Ishikawa (cell line): Measurements from ENCODE around the gene HAUS6.

Source experiments
- CEBPB ChIP-seq: IDR thresholded peaks from 2 replicates; pipeline ENCODE4 v1.6.1; 2012
- EGR1 ChIP-seq: IDR thresholded peaks from 2 replicates; pipeline ENCODE4 v1.6.1; 2012
- EP300 ChIP-seq: IDR thresholded peaks from 2 replicates; pipeline ENCODE4 v1.6.1; 2012; ENCODE audit warnings: borderline replicate concordance
- FOXM1 ChIP-seq: IDR thresholded peaks from 2 replicates; pipeline ENCODE4 v1.6.1; 2012; ENCODE audit warnings: low read depth, borderline replicate concordance
- NFIC ChIP-seq: IDR thresholded peaks from 2 replicates; pipeline ENCODE4 v1.6.1; 2012
- RAD21 ChIP-seq: IDR thresholded peaks from 2 replicates; pipeline ENCODE4 v1.6.1; 2012; ENCODE audit warnings: low read depth
- TAF1 ChIP-seq: IDR thresholded peaks from 2 replicates; pipeline ENCODE4 v1.6.1; 2012; ENCODE audit warnings: low read depth, mild to moderate bottlenecking
- TCF12 ChIP-seq: IDR thresholded peaks from 2 replicates; pipeline ENCODE4 v1.6.1; 2012; ENCODE audit warnings: low read depth
- TEAD4 ChIP-seq: IDR thresholded peaks from 2 replicates; pipeline ENCODE4 v1.6.1; 2012
- YY1 ChIP-seq: IDR thresholded peaks from 2 replicates; pipeline ENCODE4 v1.6.1; 2012; ENCODE audit warnings: low read depth
- TF ChIP-seq, protein P1 (sequence below): IDR thresholded peaks from 2 replicates; pipeline ENCODE4 v1.6.1; 2012
- TF ChIP-seq, protein P2 (sequence below): IDR thresholded peaks from 2 replicates; pipeline ENCODE4 v1.6.1; 2012
- TF ChIP-seq, protein P3 (sequence below): IDR thresholded peaks from 2 replicates; pipeline ENCODE4 v1.6.1; 2012; ENCODE audit warnings: low read depth, mild to moderate bottlenecking

DNA sequence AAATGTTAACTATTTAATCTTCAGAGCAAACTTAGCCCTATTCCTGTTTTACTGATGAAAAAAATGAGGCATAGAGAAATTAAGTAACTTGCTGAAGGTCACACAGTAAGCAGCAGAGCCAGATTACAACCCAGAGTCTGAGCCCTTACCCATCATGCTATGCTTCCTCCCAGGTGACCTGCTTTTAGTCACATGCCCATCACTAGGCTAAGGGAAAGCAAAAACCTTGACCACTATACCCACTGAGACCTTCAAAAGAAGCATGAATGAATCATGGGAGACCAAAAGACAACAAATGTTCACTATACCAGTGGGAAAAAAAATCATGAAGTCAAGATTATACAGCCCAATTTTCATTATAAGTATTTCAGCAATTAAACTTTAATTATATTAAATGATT lies 5.3 kb upstream of the HAUS6 start:
- TF ChIP-seq CEBPB = no peak
- TF ChIP-seq, protein P1, sequence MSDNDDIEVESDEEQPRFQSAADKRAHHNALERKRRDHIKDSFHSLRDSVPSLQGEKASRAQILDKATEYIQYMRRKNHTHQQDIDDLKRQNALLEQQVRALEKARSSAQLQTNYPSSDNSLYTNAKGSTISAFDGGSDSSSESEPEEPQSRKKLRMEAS = no peak
- TF ChIP-seq YY1 = no peak
- no peak for TF ChIP-seq NFIC
- TF ChIP-seq EGR1 = no peak
- no peak for TF ChIP-seq EP300
- TF ChIP-seq, protein P2, sequence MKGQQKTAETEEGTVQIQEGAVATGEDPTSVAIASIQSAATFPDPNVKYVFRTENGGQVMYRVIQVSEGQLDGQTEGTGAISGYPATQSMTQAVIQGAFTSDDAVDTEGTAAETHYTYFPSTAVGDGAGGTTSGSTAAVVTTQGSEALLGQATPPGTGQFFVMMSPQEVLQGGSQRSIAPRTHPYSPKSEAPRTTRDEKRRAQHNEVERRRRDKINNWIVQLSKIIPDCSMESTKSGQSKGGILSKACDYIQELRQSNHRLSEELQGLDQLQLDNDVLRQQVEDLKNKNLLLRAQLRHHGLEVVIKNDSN = peak; percentile 63
- TF ChIP-seq, protein P3, sequence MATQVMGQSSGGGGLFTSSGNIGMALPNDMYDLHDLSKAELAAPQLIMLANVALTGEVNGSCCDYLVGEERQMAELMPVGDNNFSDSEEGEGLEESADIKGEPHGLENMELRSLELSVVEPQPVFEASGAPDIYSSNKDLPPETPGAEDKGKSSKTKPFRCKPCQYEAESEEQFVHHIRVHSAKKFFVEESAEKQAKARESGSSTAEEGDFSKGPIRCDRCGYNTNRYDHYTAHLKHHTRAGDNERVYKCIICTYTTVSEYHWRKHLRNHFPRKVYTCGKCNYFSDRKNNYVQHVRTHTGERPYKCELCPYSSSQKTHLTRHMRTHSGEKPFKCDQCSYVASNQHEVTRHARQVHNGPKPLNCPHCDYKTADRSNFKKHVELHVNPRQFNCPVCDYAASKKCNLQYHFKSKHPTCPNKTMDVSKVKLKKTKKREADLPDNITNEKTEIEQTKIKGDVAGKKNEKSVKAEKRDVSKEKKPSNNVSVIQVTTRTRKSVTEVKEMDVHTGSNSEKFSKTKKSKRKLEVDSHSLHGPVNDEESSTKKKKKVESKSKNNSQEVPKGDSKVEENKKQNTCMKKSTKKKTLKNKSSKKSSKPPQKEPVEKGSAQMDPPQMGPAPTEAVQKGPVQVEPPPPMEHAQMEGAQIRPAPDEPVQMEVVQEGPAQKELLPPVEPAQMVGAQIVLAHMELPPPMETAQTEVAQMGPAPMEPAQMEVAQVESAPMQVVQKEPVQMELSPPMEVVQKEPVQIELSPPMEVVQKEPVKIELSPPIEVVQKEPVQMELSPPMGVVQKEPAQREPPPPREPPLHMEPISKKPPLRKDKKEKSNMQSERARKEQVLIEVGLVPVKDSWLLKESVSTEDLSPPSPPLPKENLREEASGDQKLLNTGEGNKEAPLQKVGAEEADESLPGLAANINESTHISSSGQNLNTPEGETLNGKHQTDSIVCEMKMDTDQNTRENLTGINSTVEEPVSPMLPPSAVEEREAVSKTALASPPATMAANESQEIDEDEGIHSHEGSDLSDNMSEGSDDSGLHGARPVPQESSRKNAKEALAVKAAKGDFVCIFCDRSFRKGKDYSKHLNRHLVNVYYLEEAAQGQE = no peak
- TF ChIP-seq FOXM1 = no peak
- no peak for TF ChIP-seq TAF1
- no peak for TF ChIP-seq TEAD4
- TF ChIP-seq RAD21 = no peak
- no peak for TF ChIP-seq TCF12
